ENCODE results near the gene ARHGAP12.

Gene ARHGAP12

GRCh38 chr10:31888442-31888841 lies 40.2 kb downstream of the ARHGAP12 start:
- no peak overlapping the region for H3K27ac ChIP-seq (ENCODE audit: low read length)
- no peaks in the 10 kb centered on the region for H3K27me3 ChIP-seq (ENCODE audit: insufficient read depth, low read length, poor library complexity)
- no peak for DNase-seq
- no peak for ATAC-seq (ENCODE audit: insufficient read depth, low read depth)
- H3K4me3 ChIP-seq (ENCODE audit: low read depth in 1 of 2, low read length in 2 of 2), result no peak overlapping the region
- H4K20me1 ChIP-seq (ENCODE audit: insufficient read depth, low read length), result no peaks in the 10 kb centered on the region; the same call in 1 of the 2 replicates
- H3K79me2 ChIP-seq (ENCODE audit: insufficient read depth, low read length), result peaks cover 18% of the 10 kb centered on the region
- TF ChIP-seq CTCF (IDR thresholded peaks at IDR 0.05; ENCODE audit: borderline replicate concordance, extremely low read depth, low read length, poor library complexity, severe bottlenecking) (no peak), EZH2 (IDR thresholded peaks at IDR 0.05; ENCODE audit: borderline replicate concordance, low read depth, low read length, severe bottlenecking) (no peak)
- H3K4me2 ChIP-seq (ENCODE audit: insufficient read depth, low read length), result no peak overlapping the region
- no peak overlapping the region for H3K9ac ChIP-seq (ENCODE audit: low read depth, low read length)
- H2AFZ ChIP-seq (ENCODE audit: low read depth, low read length), result no peak overlapping the region
- H3K4me1 ChIP-seq (ENCODE audit: insufficient read depth, low read length), result no peaks in the 10 kb centered on the region
- H3K36me3 ChIP-seq (ENCODE audit: insufficient read depth, low read length), result no peaks in the 10 kb centered on the region
- no peaks in the 10 kb centered on the region for H3K9me3 ChIP-seq (ENCODE audit: insufficient read depth, low read length, severe bottlenecking)

- H3K27ac ChIP-seq (ENCODE audit: low read length), result no peak overlapping the region
- H3K4me2 ChIP-seq (ENCODE audit: insufficient read depth, low read length), result no peak overlapping the region
- no peaks in the 10 kb centered on the region for H3K36me3 ChIP-seq (ENCODE audit: insufficient read depth, low read length)
These were observed 40.8 kb downstream of the ARHGAP12 start for GRCh38 chr10:31887850-31888249.

GRCh38 chr10:31886885-31887284 lies 41.7 kb downstream of the ARHGAP12 start:
- H3K4me1 ChIP-seq (ENCODE audit: insufficient read depth, low read length), result no peaks in the 10 kb centered on the region
- peaks cover 18% of the 10 kb centered on the region for H3K79me2 ChIP-seq (ENCODE audit: insufficient read depth, low read length)
- no peak overlapping the region for H3K4me3 ChIP-seq (ENCODE audit: low read depth in 1 of 2, low read length in 2 of 2)
- no peaks in the 10 kb centered on the region for H3K27me3 ChIP-seq (ENCODE audit: insufficient read depth, low read length, poor library complexity)
- H3K9me3 ChIP-seq (ENCODE audit: insufficient read depth, low read length, severe bottlenecking), result no peaks in the 10 kb centered on the region
- H4K20me1 ChIP-seq (ENCODE audit: insufficient read depth, low read length), result no peaks in the 10 kb centered on the region; the same call in 1 of the 2 replicates
- TF ChIP-seq CTCF (IDR thresholded peaks at IDR 0.05; ENCODE audit: borderline replicate concordance, extremely low read depth, low read length, poor library complexity, severe bottlenecking), result no peak
- no peak for TF ChIP-seq EZH2 (IDR thresholded peaks at IDR 0.05; ENCODE audit: borderline replicate concordance, low read depth, low read length, severe bottlenecking)
- H3K36me3 ChIP-seq (ENCODE audit: insufficient read depth, low read length), result no peaks in the 10 kb centered on the region
- H3K9ac ChIP-seq (ENCODE audit: low read depth, low read length), result no peak overlapping the region
- DNase-seq (no peak), ATAC-seq (ENCODE audit: insufficient read depth, low read depth) (no peak)
- no peak overlapping the region for H2AFZ ChIP-seq (ENCODE audit: low read depth, low read length)
- H3K4me2 ChIP-seq (ENCODE audit: insufficient read depth, low read length), result no peak overlapping the region
- H3K27ac ChIP-seq (ENCODE audit: low read length), result no peak overlapping the region

More at GRCh38 chr10:31887850-31888249, 40.8 kb downstream of the ARHGAP12 start:
- no peak overlapping the region for H2AFZ ChIP-seq (ENCODE audit: low read depth, low read length)
- H4K20me1 ChIP-seq (ENCODE audit: insufficient read depth, low read length), result no peaks in the 10 kb centered on the region; the same call in 1 of the 2 replicates
- no peaks in the 10 kb centered on the region for H3K9me3 ChIP-seq (ENCODE audit: insufficient read depth, low read length, severe bottlenecking)
- ATAC-seq (ENCODE audit: insufficient read depth, low read depth) (no peak), DNase-seq (no peak)
- H3K4me1 ChIP-seq (ENCODE audit: insufficient read depth, low read length), result no peaks in the 10 kb centered on the region
- H3K79me2 ChIP-seq (ENCODE audit: insufficient read depth, low read length), result peaks cover 18% of the 10 kb centered on the region
- H3K4me3 ChIP-seq (ENCODE audit: low read depth in 1 of 2, low read length in 2 of 2), result no peak overlapping the region
- TF ChIP-seq CTCF (IDR thresholded peaks at IDR 0.05; ENCODE audit: borderline replicate concordance, extremely low read depth, low read length, poor library complexity, severe bottlenecking) (no peak), EZH2 (IDR thresholded peaks at IDR 0.05; ENCODE audit: borderline replicate concordance, low read depth, low read length, severe bottlenecking) (no peak)
- no peak overlapping the region for H3K9ac ChIP-seq (ENCODE audit: low read depth, low read length)
- no peaks in the 10 kb centered on the region for H3K27me3 ChIP-seq (ENCODE audit: insufficient read depth, low read length, poor library complexity)

- Histone ChIP-seq H3K27ac (ENCODE audit: low read length) (no peak overlapping the region), H3K9me3 (ENCODE audit: insufficient read depth, low read length, severe bottlenecking) (no peaks in the 10 kb centered on the region), H3K79me2 (ENCODE audit: insufficient read depth, low read length) (peaks cover 18% of the 10 kb centered on the region), H3K4me2 (ENCODE audit: insufficient read depth, low read length) (no peak overlapping the region), H3K4me1 (ENCODE audit: insufficient read depth, low read length) (no peaks in the 10 kb centered on the region), H3K27me3 (ENCODE audit: insufficient read depth, low read length, poor library complexity) (no peaks in the 10 kb centered on the region), H2AFZ (ENCODE audit: low read depth, low read length) (no peak overlapping the region), H3K4me3 (ENCODE audit: low read depth in 1 of 2, low read length in 2 of 2) (no peak overlapping the region), H3K36me3 (ENCODE audit: insufficient read depth, low read length) (no peaks in the 10 kb centered on the region), H4K20me1 (ENCODE audit: insufficient read depth, low read length) (no peaks in the 10 kb centered on the region; the same call in 1 of the 2 replicates), H3K9ac (ENCODE audit: low read depth, low read length) (no peak overlapping the region)
- TF ChIP-seq EZH2 (IDR thresholded peaks at IDR 0.05; ENCODE audit: borderline replicate concordance, low read depth, low read length, severe bottlenecking) (no peak), CTCF (IDR thresholded peaks at IDR 0.05; ENCODE audit: borderline replicate concordance, extremely low read depth, low read length, poor library complexity, severe bottlenecking) (no peak)
- ATAC-seq (ENCODE audit: insufficient read depth, low read depth) (no peak), DNase-seq (no peak)
These were observed 42.7 kb downstream of the ARHGAP12 start for GRCh38 chr10:31885971-31886370.

Measured in DND-41 (cell line).